ENCODE results near the gene BIRC3. TPM values are rescaled to one million over a fixed set of nuclear protein-coding genes. Genes with fewer than 3 reads are reported as not detected.
"Not testable (repeated sequence)": the region's sequence is repeated elsewhere in the genome, so short reads cannot be mapped to it uniquely, and the experiment has no call there.

Gene BIRC3
- polyA plus RNA-seq, 1 donor (not counting 4 experiments of a cell fraction or from before 2014, with no cell fraction given), result 2.1 TPM

GRCh38 chr11:102295045-102295444, 22.2 kb upstream of the BIRC3 start:
- H3K9ac ChIP-seq (ENCODE audit: control insufficient read depth, extremely low read depth, insufficient read depth, low read length), result no peak overlapping the region
- H4K20me1 ChIP-seq (ENCODE audit: control insufficient read depth, extremely low read depth, insufficient read depth, low read length), result no peaks in the 10 kb centered on the region
- H3K9me3 ChIP-seq (ENCODE audit: control insufficient read depth, low read depth, low read length), result no peaks in the 10 kb centered on the region
- DNase-seq (ENCODE audit: low read depth, low spot score) (no peak), FAIRE-seq (no peak)
- no peak overlapping the region for H3K4me3 ChIP-seq (ENCODE audit: control insufficient read depth in 2 of 3, extremely low read depth in 1 of 3, insufficient read depth in 2 of 3, low read depth in 1 of 3, low read length in 3 of 3)
- no peak overlapping the region for H2AFZ ChIP-seq (ENCODE audit: control insufficient read depth, low read length)
- H3K27ac ChIP-seq (ENCODE audit: control insufficient read depth, insufficient read depth, low read length), result no peak overlapping the region
- H3K9me1 ChIP-seq (ENCODE audit: control insufficient read depth, extremely low read depth, insufficient read depth, low read length), result no peaks in the 10 kb centered on the region
- peaks cover 4% of the 10 kb centered on the region for H3K4me1 ChIP-seq (ENCODE audit: control insufficient read depth, extremely low read depth, insufficient read depth, low read length)
- no peaks in the 10 kb centered on the region for H3K79me2 ChIP-seq (ENCODE audit: control insufficient read depth, insufficient read depth, low read length)
- TF ChIP-seq CTCF (optimal IDR thresholded peaks at IDR 0.05 in 1 of 3, IDR thresholded peaks at IDR 0.05 in 1 of 3, conservative IDR thresholded peaks at IDR 0.05 in 1 of 3; ENCODE audit: extremely low read depth in 1 of 3, insufficient read depth in 2 of 3, low read length in 3 of 3), result no peak
- no peak for TF ChIP-seq EZH2 (IDR thresholded peaks at IDR 0.05; ENCODE audit: low read length)
- no peaks in the 10 kb centered on the region for H3K27me3 ChIP-seq (ENCODE audit: control insufficient read depth, extremely low read depth, insufficient read depth, low read length)
- H3K4me2 ChIP-seq (ENCODE audit: control insufficient read depth, extremely low read depth, insufficient read depth, low read depth, low read length), result no peak overlapping the region
- dilution Hi-C loops (cut with MboI; ENCODE audit: extremely low pct_ligation_motif_present, low sequenced_read_pairs), result no loop called here
- no peaks in the 10 kb centered on the region for H3K36me3 ChIP-seq (ENCODE audit: control insufficient read depth in 2 of 2, extremely low read depth in 1 of 2, insufficient read depth in 2 of 2, low read length in 2 of 2)

GRCh38 chr11:102296757-102297156, 20.5 kb upstream of the BIRC3 start:
- H3K79me2 ChIP-seq (ENCODE audit: control insufficient read depth, insufficient read depth, low read length); DNase-seq (ENCODE audit: low read depth, low spot score); H4K20me1 ChIP-seq (ENCODE audit: control insufficient read depth, extremely low read depth, insufficient read depth, low read length); H3K4me2 ChIP-seq (ENCODE audit: control insufficient read depth, extremely low read depth, insufficient read depth, low read depth, low read length); H3K27me3 ChIP-seq (ENCODE audit: control insufficient read depth, extremely low read depth, insufficient read depth, low read length); FAIRE-seq; H3K4me3 ChIP-seq (ENCODE audit: control insufficient read depth in 2 of 3, extremely low read depth in 1 of 3, insufficient read depth in 2 of 3, low read depth in 1 of 3, low read length in 3 of 3); H3K9ac ChIP-seq (ENCODE audit: control insufficient read depth, extremely low read depth, insufficient read depth, low read length); H2AFZ ChIP-seq (ENCODE audit: control insufficient read depth, low read length); H3K4me1 ChIP-seq (ENCODE audit: control insufficient read depth, extremely low read depth, insufficient read depth, low read length); H3K27ac ChIP-seq (ENCODE audit: control insufficient read depth, insufficient read depth, low read length); H3K9me1 ChIP-seq (ENCODE audit: control insufficient read depth, extremely low read depth, insufficient read depth, low read length); dilution Hi-C loops (cut with MboI; ENCODE audit: extremely low pct_ligation_motif_present, low sequenced_read_pairs); H3K36me3 ChIP-seq (ENCODE audit: control insufficient read depth in 2 of 2, extremely low read depth in 1 of 2, insufficient read depth in 2 of 2, low read length in 2 of 2); H3K9me3 ChIP-seq (ENCODE audit: control insufficient read depth, low read depth, low read length): not testable (repeated sequence)

- H3K9me1 ChIP-seq (ENCODE audit: control insufficient read depth, extremely low read depth, insufficient read depth, low read length); H3K79me2 ChIP-seq (ENCODE audit: control insufficient read depth, insufficient read depth, low read length); FAIRE-seq; H3K4me3 ChIP-seq (ENCODE audit: control insufficient read depth in 2 of 3, extremely low read depth in 1 of 3, insufficient read depth in 2 of 3, low read depth in 1 of 3, low read length in 3 of 3); H3K36me3 ChIP-seq (ENCODE audit: control insufficient read depth in 2 of 2, extremely low read depth in 1 of 2, insufficient read depth in 2 of 2, low read length in 2 of 2); H4K20me1 ChIP-seq (ENCODE audit: control insufficient read depth, extremely low read depth, insufficient read depth, low read length); H3K4me2 ChIP-seq (ENCODE audit: control insufficient read depth, extremely low read depth, insufficient read depth, low read depth, low read length); H3K9me3 ChIP-seq (ENCODE audit: control insufficient read depth, low read depth, low read length); H3K27ac ChIP-seq (ENCODE audit: control insufficient read depth, insufficient read depth, low read length); dilution Hi-C loops (cut with MboI; ENCODE audit: extremely low pct_ligation_motif_present, low sequenced_read_pairs); DNase-seq (ENCODE audit: low read depth, low spot score); H3K9ac ChIP-seq (ENCODE audit: control insufficient read depth, extremely low read depth, insufficient read depth, low read length); H3K27me3 ChIP-seq (ENCODE audit: control insufficient read depth, extremely low read depth, insufficient read depth, low read length); H2AFZ ChIP-seq (ENCODE audit: control insufficient read depth, low read length): not testable (repeated sequence)
- H3K4me1 ChIP-seq (ENCODE audit: control insufficient read depth, extremely low read depth, insufficient read depth, low read length), result peaks cover 13% of the 10 kb centered on the region
Measured at GRCh38 chr11:102300837-102301236, 16.4 kb upstream of the BIRC3 start.

Measured in keratinocyte (primary cell).